HG02885 (cell line): ENCODE measurements around the gene RIPOR1.

Experiments used
- ATAC-seq: cut with Tn5 transposase; IDR thresholded peaks from one replicate; pipeline ENCODE4 v1.9.1; 2021; ENCODE audit warnings: mild to moderate bottlenecking; ENCODE audit not compliant: unreplicated experiment, poor library complexity

RIPOR1 gene

DNA sequence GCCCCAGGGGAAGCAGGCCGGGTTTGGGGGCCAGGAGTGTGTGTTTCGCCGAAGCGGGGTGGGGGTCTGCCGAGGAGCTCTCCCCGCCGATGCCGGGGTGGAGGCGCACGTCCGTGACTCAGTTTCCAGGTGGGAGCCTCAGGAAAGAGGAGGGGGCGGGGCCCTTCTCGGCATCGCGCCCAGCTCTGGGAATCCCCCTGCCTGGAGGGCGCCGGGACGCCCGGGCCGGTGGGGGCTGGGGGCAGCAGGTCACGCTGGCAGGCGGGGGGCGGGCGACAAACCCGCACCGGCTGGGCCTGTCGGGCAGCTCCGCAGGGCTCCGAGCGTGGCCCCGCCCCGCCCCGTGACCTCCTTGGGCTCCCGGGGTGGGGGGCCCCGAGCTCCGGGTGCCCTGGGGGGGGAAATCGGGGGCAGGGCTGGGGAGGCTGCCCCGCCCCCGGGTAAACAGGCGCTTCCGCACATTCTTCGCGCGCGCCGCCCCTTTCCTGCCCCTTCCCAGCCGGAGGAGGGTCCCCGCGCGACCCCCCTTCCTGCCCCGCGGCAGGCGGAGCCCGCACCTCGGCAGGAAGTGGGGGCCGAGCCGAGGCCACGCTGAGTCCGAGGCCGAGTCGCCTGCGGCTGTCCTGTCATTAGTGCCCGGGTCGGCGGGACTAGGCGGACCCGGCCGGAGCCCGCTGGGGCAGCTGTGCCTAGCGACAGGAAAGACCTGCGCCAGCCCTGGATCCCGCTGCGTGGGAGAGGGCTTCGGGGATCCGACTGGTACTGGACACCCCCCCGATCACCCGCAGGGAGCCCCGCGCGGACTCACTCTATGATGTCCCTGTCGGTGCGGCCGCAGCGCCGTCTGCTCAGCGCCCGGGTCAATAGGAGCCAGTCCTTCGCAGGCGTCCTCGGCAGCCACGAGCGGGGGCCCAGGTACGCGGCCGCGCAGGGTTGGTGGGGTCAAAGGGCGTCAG is 9.3 kb downstream of the RIPOR1 start:
- peak; percentile 55 for ATAC-seq

DNA sequence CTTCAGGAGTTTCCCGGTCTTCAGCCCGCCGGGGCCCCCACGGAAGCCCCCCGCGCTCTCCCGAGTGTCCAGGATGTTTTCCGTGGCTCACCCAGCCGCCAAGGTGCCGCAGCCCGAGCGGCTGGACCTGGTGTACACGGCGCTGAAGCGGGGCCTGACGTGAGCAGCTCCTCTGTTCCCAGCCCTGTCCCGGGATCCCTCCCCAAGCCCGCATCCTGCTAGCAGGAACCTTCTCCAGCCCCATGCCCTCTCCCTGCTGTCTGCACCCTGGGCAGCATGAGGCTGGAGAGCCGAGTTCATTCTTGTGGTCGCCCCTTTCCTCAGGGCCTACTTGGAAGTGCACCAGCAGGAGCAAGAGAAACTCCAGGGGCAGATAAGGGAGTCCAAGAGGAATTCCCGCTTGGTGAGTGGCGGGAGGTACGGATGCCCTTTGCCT is 10.1 kb downstream of the RIPOR1 start:
- no peak for ATAC-seq

DNA sequence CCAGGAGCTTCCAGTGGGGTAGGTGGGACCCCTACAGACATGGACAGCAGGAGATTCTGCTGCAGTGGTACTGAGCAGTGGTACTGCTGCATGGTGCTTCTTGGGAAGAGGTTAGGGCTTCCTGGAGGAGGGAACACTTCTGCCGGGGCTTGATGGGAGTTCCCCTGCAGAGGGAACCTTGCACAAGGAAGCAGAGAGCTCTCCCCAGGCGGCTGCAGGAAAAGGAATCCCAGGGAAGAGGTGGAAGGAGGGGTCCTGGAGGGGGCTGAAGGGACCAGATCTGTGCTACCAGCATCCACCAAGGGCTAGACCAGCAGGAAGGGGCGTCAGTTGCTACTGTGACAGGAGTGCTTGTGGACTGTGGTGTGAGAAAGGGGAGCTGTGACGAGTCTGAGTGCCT is 10.6 kb downstream of the RIPOR1 start:
- no peak for ATAC-seq

DNA sequence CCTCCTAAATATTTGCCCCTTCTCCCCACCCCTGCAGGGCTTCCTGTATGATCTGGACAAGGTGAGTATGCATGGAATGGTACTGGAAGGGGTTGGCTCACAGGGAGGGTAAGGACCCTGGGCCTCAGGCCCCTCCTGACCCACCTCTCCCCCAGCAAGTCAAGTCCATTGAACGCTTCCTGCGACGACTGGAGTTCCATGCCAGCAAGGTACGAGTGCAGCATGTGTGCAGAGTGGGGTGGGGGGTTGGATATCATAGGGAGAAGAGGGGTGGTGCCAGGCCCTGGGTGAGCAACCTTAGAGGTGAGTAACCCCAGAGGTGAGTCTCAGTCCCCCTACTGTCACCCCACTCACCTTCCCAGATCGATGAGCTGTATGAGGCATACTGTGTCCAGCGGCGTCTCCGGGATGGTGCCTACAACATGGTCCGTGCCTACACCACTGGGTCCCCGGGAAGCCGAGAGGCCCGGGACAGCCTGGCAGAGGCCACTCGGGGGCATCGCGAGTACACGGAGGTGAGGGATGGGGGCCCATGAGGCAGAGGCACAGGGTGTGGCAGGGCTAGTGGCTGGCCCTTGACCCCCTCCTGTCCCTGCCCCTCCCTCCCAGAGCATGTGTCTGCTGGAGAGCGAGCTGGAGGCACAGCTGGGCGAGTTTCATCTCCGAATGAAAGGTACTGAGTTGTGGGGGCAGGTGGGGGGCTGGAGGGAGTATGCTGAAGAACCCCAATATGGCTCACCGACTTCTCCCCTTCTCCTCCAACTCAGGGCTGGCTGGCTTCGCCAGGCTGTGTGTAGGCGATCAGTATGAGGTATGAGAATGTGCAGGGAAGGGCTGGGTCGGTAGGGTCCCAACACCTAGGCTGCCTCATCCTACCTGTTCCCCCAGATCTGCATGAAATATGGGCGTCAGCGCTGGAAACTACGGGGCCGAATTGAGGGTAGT is 11.3 kb downstream of the RIPOR1 start:
- ATAC-seq: no peak

DNA sequence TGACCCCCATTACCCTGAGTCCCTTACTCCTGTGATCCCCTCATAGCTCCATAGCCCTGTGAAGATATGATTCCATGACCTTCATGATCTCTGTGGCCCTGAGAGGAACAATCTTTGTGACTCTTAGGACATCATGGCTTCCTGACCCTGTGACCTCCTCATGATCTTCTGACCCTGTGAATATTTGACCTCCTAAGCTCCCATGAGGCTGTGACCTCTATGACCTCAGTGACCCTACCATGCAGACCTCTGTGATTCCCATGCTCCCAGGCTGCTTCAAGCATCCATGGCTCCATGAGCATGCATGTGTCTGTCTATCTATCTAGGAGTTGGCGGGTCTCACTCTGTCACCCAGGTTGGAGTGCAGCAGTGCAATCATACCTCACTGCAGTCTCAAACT is 12.1 kb downstream of the RIPOR1 start:
- no peak for ATAC-seq

DNA sequence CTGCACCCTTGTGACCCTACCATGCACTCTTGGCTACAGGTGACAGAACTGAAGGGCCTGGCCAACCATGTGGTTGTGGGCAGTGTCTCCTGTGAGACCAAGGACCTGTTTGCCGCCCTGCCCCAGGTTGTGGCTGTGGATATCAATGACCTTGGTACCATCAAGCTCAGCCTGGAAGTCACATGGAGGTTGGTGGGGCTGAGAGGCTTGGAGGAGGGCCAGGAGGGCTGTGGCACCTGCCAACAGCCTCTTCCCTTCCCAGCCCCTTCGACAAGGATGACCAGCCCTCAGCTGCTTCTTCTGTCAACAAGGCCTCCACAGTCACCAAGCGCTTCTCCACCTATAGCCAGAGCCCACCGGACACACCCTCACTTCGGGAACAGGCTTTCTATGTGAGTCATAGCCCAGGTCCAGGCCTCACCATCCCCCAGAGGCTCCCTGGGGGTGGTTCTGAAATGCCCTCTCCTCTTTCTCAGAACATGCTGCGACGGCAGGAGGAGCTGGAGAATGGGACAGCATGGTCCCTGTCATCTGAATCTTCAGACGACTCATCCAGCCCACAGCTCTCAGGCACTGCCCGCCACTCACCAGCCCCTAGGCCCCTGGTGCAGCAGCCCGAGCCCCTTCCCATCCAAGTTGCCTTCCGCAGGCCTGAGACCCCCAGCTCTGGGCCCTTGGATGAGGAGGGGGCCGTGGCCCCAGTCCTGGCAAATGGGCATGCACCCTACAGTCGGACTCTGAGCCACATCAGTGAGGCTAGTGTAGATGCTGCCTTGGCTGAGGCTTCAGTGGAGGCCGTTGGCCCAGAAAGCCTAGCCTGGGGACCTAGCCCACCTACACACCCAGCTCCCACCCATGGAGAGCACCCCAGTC is 13.0 kb downstream of the RIPOR1 start:
- ATAC-seq: no peak

DNA sequence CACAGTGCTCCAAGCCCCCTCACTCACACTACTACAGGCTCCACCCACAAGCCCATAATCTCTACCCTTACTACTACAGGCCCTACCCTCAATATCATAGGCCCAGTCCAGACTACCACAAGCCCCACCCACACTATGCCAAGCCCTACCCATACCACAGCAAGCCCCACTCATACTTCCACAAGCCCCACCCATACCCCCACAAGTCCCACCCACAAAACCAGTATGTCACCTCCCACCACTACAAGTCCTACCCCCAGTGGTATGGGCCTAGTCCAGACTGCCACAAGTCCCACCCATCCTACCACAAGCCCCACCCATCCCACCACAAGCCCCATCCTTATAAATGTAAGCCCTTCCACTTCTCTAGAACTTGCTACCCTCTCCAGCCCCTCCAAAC is 13.8 kb downstream of the RIPOR1 start:
- ATAC-seq: peak; percentile 46

DNA sequence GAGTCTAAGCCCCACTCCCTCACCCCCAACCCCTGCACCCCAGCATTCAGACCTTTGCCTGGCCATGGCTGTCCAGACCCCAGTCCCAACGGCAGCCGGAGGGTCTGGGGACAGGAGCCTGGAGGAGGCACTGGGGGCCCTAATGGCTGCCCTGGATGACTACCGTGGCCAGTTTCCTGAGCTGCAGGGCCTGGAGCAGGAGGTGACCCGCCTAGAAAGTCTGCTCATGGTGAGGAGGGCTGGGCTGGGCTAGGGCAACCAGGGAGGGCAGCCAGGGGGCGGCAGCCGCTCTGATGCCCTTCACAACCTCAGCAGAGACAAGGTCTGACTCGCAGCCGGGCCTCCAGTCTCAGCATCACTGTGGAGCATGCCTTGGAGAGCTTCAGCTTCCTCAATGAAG is 14.4 kb downstream of the RIPOR1 start:
- ATAC-seq: no peak

DNA sequence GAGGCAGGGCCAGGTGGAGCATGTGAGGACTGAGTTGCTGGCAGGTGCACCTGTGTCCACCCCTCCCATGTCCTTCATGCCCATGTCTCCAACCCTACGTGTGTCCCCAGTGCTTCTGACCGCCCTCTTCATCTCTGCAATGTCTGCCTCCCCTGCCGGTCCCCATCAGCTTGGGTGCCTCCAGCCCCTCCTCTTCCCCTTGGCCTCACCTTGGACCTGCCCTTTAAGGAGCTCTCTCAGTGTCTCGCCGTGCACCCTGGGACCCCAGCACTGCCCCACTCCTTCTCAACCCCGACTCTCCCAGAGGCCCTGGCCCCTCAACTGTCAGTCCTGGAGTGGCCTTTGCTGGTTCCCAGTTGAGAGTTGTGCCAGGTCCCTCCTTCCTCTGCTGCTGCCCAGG is 15.0 kb downstream of the RIPOR1 start:
- ATAC-seq: no peak

DNA sequence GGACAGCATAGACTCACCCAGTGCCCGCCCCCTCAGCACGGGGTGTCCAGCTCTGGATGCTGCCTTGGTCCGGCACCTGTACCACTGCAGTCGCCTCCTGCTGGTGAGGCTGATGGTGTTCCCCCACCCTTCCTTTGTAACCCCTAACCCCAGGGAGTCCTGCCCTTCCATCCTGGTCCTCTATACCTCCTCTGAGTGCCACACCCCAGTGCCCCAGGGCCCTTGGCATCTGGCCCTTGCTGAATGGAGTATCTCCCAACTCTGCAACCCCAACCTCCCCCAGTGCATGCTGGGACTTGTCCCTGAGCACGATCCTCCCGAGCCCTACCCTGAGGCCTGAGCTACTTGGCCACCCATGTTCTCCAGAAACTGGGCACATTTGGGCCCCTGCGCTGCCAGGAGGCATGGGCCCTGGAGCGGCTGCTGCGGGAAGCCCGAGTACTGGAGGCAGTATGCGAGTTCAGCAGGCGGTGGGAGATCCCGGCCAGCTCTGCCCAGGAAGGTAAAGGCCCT is 15.8 kb downstream of the RIPOR1 start:
- ATAC-seq: no peak

DNA sequence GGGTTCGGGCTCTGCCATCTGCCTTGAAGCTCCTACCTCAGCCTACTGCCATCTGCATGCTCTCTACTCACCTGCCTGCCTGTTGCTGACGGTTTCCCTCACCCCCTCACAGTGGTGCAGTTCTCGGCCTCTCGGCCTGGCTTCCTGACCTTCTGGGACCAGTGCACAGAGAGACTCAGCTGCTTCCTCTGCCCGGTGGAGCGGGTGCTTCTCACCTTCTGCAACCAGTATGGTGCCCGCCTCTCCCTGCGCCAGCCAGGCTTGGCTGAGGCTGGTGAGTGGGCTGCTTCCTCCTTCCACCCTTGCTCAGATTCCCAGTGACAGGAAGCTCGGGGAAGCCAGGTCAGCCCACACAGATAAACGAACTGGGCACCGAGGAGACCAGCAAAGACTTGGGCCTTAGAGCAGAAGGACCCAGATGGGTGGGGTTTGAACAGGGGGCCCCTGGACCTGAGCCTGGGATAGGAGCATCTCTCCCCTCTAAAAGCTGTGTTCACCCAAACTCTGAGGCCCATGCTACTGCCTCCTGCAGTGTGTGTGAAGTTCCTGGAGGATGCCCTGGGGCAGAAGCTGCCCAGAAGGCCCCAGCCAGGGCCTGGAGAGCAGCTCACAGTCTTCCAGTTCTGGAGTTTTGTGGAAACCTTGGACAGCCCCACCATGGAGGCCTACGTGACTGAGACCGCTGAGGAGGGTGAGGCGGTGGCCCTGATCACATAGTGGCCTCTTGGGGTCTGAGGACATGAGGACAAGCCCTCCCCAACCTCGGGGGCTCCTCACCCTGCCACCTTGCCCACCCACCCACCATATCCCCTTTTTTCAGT is 16.4 kb downstream of the RIPOR1 start:
- no peak for ATAC-seq

DNA sequence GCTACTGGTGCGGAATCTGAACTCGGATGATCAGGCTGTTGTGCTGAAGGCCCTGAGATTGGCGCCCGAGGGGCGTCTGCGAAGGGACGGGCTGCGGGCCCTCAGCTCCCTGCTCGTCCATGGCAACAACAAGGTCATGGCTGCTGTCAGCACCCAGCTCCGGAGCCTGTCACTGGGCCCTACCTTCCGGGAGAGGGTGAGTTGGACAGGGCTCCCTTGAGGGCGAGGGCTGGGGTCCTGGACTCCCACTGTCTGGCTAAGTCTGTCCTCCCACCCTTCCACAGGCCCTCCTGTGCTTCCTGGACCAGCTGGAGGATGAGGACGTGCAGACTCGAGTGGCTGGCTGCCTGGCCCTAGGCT is 17.0 kb downstream of the RIPOR1 start:
- no peak for ATAC-seq

DNA sequence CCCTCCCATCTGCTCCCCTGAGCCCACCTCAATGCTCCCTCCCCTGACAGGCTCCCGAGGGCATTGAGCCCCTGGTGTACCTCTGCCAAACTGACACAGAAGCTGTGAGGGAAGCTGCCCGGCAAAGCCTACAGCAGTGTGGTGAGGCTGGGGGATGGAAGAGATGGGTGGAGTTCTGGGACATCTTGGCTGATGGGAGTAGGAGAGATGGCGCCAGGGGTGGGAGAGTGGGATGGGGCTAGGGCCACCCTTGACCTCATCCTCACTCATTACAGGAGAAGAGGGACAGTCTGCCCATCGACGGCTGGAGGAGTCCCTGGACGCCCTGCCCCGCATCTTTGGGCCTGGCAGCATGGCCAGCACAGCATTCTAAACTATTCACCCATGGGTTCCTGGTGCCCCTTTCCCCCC is 17.5 kb downstream of the RIPOR1 start:
- ATAC-seq: no peak

DNA sequence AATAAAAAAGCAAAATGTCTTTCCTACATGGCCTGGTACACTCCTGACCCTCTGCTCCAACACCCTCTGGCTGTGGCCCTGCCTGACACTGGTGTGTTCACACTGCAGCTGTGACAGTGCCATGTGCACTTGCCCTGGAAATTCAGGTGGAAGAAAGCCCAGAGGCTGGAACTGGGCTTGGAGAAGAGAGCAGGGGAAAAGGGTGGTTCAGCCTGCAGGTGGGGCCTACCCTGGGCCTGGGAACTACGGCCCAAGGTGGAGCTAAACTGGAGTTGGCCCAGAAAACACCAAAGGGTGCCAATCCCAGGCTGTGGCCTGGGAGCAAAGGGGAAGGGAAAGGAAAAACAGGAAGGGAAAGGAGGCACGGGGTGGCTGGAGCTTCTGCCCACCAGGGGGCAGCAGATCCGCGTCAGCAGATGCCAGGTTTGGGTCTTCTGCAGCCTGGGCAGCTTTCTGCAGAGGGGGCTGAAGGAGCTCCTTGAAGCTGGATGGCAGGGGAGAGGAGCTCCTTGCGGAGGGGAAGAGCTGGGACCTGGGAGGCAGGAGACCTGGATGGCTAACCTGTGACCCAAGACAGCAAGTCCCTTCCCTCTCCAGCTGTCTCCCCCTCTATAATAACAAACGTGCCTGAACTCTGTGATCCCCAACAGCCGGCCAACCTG is 18.3 kb downstream of the RIPOR1 start:
- no peak for ATAC-seq

DNA sequence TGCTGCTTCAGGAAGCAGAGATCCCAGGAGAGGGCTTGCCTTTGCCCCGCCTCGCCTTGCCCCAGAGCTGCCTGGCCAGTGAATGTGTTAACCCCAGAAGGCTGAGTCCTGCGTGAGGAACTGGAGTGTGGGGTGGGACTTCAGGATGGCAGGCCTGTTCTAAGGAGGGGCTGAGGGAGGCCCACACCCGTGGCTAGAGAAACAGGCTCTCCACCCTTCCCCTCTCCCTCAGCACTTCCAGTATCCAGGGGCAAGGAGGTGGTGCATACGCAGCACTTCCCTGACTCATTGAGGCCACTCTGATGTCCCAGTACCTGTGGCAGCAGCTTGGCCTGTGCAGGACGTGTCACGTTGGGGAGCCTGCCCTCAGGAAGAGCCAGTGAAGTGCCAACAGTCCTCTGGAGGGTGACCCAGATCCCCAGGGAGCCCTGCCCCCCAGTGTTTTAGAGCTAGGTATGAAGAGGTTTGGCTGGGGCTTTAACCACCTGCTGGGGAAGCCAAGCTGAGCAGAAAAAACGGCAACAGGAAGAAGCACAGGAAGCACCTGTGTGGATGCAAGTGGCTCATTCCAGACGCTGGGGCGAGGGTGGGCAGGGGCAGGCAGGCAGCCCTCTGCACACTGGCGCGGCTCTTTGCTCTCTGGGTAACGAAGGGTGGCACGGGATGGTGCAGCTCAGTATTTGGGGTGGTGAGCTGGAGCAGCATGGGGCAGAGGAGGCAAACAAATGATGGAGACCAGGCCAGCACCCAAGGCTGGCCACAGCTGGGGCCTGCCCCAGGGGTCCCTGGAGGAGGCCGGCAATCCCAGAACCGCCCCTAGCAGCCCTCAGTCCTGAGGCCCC is 19.0 kb downstream of the RIPOR1 start:
- ATAC-seq: peak; percentile 28

DNA sequence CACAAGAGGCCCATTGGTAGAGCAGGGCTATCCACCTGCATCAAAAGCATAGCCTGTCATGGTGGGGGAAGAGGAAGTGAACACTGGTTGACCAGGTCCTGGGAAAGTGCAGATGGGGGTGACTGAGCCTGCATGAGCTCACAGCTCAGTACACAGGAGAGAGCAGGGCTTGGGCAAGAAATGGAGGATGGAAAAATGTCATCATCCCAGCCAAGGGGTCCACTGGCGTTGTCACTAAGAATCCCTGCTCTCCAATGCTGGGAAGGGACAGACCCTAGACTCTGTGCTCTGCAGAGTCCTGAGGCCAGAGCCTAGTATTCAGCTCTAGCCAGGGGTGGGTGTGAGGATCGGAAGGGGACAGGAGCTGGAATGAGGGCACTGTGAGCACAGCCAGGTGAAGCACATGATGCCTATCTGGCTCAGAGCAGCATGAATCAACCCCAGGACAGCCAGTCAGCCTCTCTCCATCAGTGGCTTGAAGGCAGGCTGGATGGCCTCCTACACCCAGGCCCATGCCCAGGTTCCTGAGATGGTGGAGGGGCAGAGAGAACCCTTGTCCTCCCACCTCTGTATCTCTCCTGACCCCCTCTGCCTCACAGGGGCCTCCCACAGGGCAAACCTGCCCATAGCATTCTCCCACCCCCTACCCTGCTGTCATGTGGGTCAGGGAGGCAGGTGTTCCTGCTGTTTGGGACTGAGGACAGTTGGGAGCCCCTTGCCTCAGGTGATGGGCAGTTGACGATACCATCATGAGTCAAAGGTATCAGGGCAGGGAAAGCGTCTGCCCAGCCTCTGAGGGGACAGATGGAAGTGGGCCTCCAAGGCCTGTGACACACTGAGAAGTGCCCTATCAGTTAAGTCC is 19.9 kb downstream of the RIPOR1 start:
- peak; percentile 50 for ATAC-seq

DNA sequence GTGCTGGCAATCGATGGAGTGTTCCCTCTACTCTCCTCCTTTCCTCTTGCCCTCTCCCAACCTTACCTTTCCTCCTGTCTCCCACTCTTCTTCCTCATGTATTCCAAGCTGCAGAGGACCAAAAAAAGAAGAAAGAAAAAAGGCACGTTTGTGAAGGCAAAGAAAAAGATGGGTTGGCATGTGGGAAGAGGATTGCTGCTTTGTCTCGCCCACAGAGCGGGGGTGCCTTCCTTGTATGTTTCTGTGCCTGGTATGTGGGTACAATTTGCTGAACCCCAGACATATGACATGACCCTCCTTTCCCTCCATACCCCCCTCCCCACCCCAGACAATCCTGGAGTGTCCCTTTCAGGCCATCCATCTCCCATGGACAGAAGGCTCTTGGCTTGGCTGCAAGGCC is 20.6 kb downstream of the RIPOR1 start:
- no peak for ATAC-seq
